B cell (primary cell): Measurements from ENCODE around the gene ESYT2. TPM values are rescaled to one million over a fixed set of nuclear protein-coding genes. Genes with fewer than 3 reads are reported as not detected.

Source experiments
- ATAC-seq: fragments of 200-7000 bp; cut with Tn5 transposase; one replicate; pipeline ENCODE4 v1.10.0; 2021; ENCODE audit warnings: low read depth, mild to moderate bottlenecking, moderate number of reproducible peaks, moderate library complexity
- CTCF ChIA-PET: fragments of 350-600 bp; sonication (Branson Sonifier 250); formaldehyde crosslinking; loops from one replicate; lab custom pipeline; 2021; ENCODE audit warnings: antibody characterized with exemption, inconsistent platforms; lab: Charles Lee
- POLR2A ChIA-PET: fragments of 350-600 bp; sonication (Branson Sonifier 250); formaldehyde crosslinking; loops from one replicate; lab custom pipeline; 2021; ENCODE audit warnings: antibody characterized with exemption; lab: Charles Lee
- DNase-seq: peaks from one replicate; pipeline ENCODE4 v3.0.0; 2013
- H2AFZ ChIP-seq: 2 replicates; pipeline ENCODE4 v1.6.1; 2012; ENCODE audit warnings: mild to moderate bottlenecking, low read depth, low read length; ENCODE audit not compliant: insufficient read depth, poor library complexity, severe bottlenecking
- H3K27ac ChIP-seq, 2 donors: 1 replicate in 1 of 2; 2 replicates in 1 of 2; pipeline ENCODE4 v1.5.1; 2012 to 2013; ENCODE audit warnings: low read length in 2 of 2, mild to moderate bottlenecking in 2 of 2, moderate library complexity in 1 of 2
- H3K27me3 ChIP-seq, 4 experiments: fragments of 200-600 bp in 1 of 4; sonication (generic) in 1 of 4; replicated peaks in 1 of 4; 1 replicate in 2 of 4; 2 replicates in 2 of 4; pipeline versions ENCODE4 v1.6.1 to v1.7.0; 2013 to 2016; ENCODE audit warnings: low read length in 3 of 4, mild to moderate bottlenecking in 2 of 4, mixed read lengths in 1 of 4, moderate library complexity in 1 of 4; ENCODE audit not compliant: insufficient read depth in 4 of 4, control insufficient read depth in 3 of 4; ENCODE audit errors: control extremely low read depth in 1 of 4
- H3K36me3 ChIP-seq, 2 experiments: replicated peaks in 1 of 2; 1 replicate in 1 of 2; 2 replicates in 1 of 2; pipeline versions ENCODE4 v1.6.1 to v1.7.1; 2013; ENCODE audit warnings: low read length in 1 of 2; ENCODE audit not compliant: insufficient read depth in 2 of 2, control insufficient read depth in 1 of 2; ENCODE audit errors: control extremely low read depth in 1 of 2, extremely low read depth in 1 of 2
- H3K4me1 ChIP-seq, 2 donors: fragments of 200-600 bp in 1 of 2; sonication (generic) in 1 of 2; 1 replicate in 1 of 2; 2 replicates in 1 of 2; pipeline versions ENCODE4 v1.5.1 to v1.6.1; 2013 to 2017; ENCODE audit warnings: low read length in 2 of 2; ENCODE audit not compliant: control insufficient read depth in 2 of 2, insufficient read depth in 2 of 2
- H3K4me2 ChIP-seq: replicated peaks from 2 replicates; pipeline ENCODE3; 2012; ENCODE audit warnings: mild to moderate bottlenecking, low read depth, low read length; ENCODE audit not compliant: poor library complexity, severe bottlenecking
- H3K4me3 ChIP-seq, 5 experiments: fragments of 200-600 bp in 1 of 5; sonication (generic) in 1 of 5; 1 replicate in 3 of 5; 2 replicates in 2 of 5; pipeline versions ENCODE4 v1.5.1 to v1.7.0; 2011 to 2016; ENCODE audit warnings: low read length in 4 of 5, mild to moderate bottlenecking in 4 of 5, low read depth in 2 of 5, control low read depth in 1 of 5, moderate library complexity in 1 of 5; ENCODE audit not compliant: insufficient read depth in 1 of 5; ENCODE audit errors: control extremely low read depth in 1 of 5, extremely low read depth in 1 of 5
- H3K79me2 ChIP-seq: fragments of 200-600 bp; sonication (generic); one replicate; pipeline ENCODE4 v1.6.0; 2016; ENCODE audit warnings: low read length; ENCODE audit not compliant: control insufficient read depth, insufficient read depth
- H3K9ac ChIP-seq: fragments of 200-600 bp; sonication (generic); 2 replicates; pipeline ENCODE4 v1.6.1; 2017; ENCODE audit warnings: mild to moderate bottlenecking, low read length, moderate library complexity
- H3K9me3 ChIP-seq, 3 donors: one replicate each; pipeline versions ENCODE4 v1.6.1 to v1.7.1; 2013; ENCODE audit warnings: low read length in 2 of 3; ENCODE audit not compliant: control insufficient read depth in 2 of 3, insufficient read depth in 1 of 3; ENCODE audit errors: control extremely low read depth in 1 of 3
- H4K20me1 ChIP-seq: 2 replicates; pipeline ENCODE4 v1.6.0; 2012; ENCODE audit warnings: mild to moderate bottlenecking, low read length; ENCODE audit not compliant: insufficient read depth, control insufficient read depth, poor library complexity, severe bottlenecking
- H3K27ac Mint-ChIP-seq: one replicate; pipeline ENCODE4 v1.8.0; 2021; ENCODE audit warnings: mixed read lengths
- H3K27me3 Mint-ChIP-seq: one replicate; pipeline ENCODE4 v1.8.0; 2021; ENCODE audit warnings: mixed read lengths
- H3K4me1 Mint-ChIP-seq: one replicate; pipeline ENCODE4 v1.8.0; 2021; ENCODE audit warnings: mixed read lengths
- H3K4me3 Mint-ChIP-seq: one replicate; pipeline ENCODE4 v1.8.0; 2021; ENCODE audit warnings: mixed read lengths
- H3K9me3 Mint-ChIP-seq: one replicate; pipeline ENCODE4 v1.8.0; 2022; ENCODE audit warnings: mixed read lengths; ENCODE audit not compliant: insufficient read depth
- CTCF ChIP-seq: fragments of 200-600 bp; IDR thresholded peaks from one replicate; pipeline ENCODE4 v1.8.0; 2022; ENCODE audit warnings: antibody characterized with exemption, mild to moderate bottlenecking
- EZH2 ChIP-seq: IDR thresholded peaks from 2 replicates; pipeline ENCODE4 v1.6.1; 2012; ENCODE audit warnings: borderline replicate concordance, low read depth, mild to moderate bottlenecking, moderate library complexity, low read length; ENCODE audit not compliant: insufficient read depth, poor library complexity, severe bottlenecking
- WGBS: methylation state at CpG from one replicate; pipeline ENCODE4 v1.1.5; 2013; ENCODE audit warnings: missing lambda C conversion rate; ENCODE audit not compliant: insufficient coverage; 5-methylcytosine and 5-hydroxymethylcytosine counted together
- intact Hi-C: fragments of 100-400 bp; cut with micrococcal nuclease; formaldehyde crosslinking; loops from one replicate; pipeline ENCODE4 v1.10.0; 2022
- polyA plus RNA-seq: library from polyadenylated mRNA; depleted of rRNA; stranded (reverse); fragments of >200 nt; gene quantifications from 2 replicates; pipeline ENCODE4 v1.2.3, GENCODE V29; 2012
- total RNA-seq, 2 donors: library from RNA; stranded (reverse); fragments of 120-200 nt in 1 of 2; gene quantifications; 1 replicate in 1 of 2; 2 replicates in 1 of 2; pipeline versions ENCODE4 v1.2.3 to v1.2.4, GENCODE V29; 2013 to 2022

The ESYT2 gene
- total and polyA plus RNA-seq, 2 donors (not counting 1 experiment from before 2014, with no cell fraction given), result 12.0 to 34.2 TPM

- Histone ChIP-seq H3K4me3 (no peak overlapping the region), H3K36me3 (peaks cover 0 to 9% of the 10 kb centered on the region in 2 experiments), H3K4me1 (no peaks in the 10 kb centered on the region), H2AFZ (no peak overlapping the region), H3K27ac (no peak overlapping the region), H3K9ac (no peak overlapping the region), H3K4me2 (no peak overlapping the region), H3K79me2 (no peaks in the 10 kb centered on the region), H4K20me1 (no peaks in the 10 kb centered on the region), H3K27me3 (no peaks in the 10 kb centered on the region), H3K9me3 (no peaks in the 10 kb centered on the region)
- H3K4me1 Mint-ChIP-seq, result no peaks in the 10 kb centered on the region
- TF ChIP-seq EZH2 (no peak), CTCF (no peak)
- ChIA-PET CTCF (no interaction called here), POLR2A (no interaction called here)
- ATAC-seq (no peak), DNase-seq (no peak)
- H3K27ac Mint-ChIP-seq, result no peak overlapping the region
- WGBS, result 100% methylated on average over 3 of the region's 16 CpGs
- H3K27me3 Mint-ChIP-seq, result no peaks in the 10 kb centered on the region
- H3K4me3 Mint-ChIP-seq, result no peak overlapping the region
- intact Hi-C loops, result no loop called here
- no peaks in the 10 kb centered on the region for H3K9me3 Mint-ChIP-seq
These were observed 100.2 kb downstream of the ESYT2 start for GRCh38 chr7:158728911-158729645.

GRCh38 chr7:158727690-158728089 lies 101.6 kb downstream of the ESYT2 start:
- no peaks in the 10 kb centered on the region for H3K27me3 ChIP-seq
- no peak overlapping the region for H3K4me3 ChIP-seq
- H3K4me1 ChIP-seq, result no peaks in the 10 kb centered on the region
- peaks cover 0 to 5% of the 10 kb centered on the region in 2 experiments for H3K36me3 ChIP-seq
- CTCF ChIA-PET, result no interaction called here
- H3K4me2 ChIP-seq, result no peak overlapping the region
- H3K79me2 ChIP-seq, result no peaks in the 10 kb centered on the region
- intact Hi-C loops, result no loop called here
- H3K9me3 Mint-ChIP-seq, result no peaks in the 10 kb centered on the region
- H3K9ac ChIP-seq, result no peak overlapping the region
- H3K27ac ChIP-seq, result no peak overlapping the region
- TF ChIP-seq EZH2 (no peak), CTCF (no peak)
- no peaks in the 10 kb centered on the region for H3K4me1 Mint-ChIP-seq
- H4K20me1 ChIP-seq, result no peaks in the 10 kb centered on the region
- no peak overlapping the region for H3K4me3 Mint-ChIP-seq
- no peak for DNase-seq
- no peak for ATAC-seq
- H3K27ac Mint-ChIP-seq, result no peak overlapping the region
- POLR2A ChIA-PET, result no interaction called here
- H3K27me3 Mint-ChIP-seq, result no peaks in the 10 kb centered on the region
- H2AFZ ChIP-seq, result no peak overlapping the region
- no peaks in the 10 kb centered on the region for H3K9me3 ChIP-seq
- 94% methylated on average over 2 of the region's 5 CpGs for WGBS
